ENCODE data around the gene LIME1. TPM values are rescaled to one million over a fixed set of nuclear protein-coding genes. Genes with fewer than 3 reads are reported as not detected.
A peak's percentile ranks its signal among the peaks of the same experiment; 100 is the strongest.

The LIME1 gene
- total RNA-seq, 1 donor from 2014 or later: 16.6 TPM

DNA sequence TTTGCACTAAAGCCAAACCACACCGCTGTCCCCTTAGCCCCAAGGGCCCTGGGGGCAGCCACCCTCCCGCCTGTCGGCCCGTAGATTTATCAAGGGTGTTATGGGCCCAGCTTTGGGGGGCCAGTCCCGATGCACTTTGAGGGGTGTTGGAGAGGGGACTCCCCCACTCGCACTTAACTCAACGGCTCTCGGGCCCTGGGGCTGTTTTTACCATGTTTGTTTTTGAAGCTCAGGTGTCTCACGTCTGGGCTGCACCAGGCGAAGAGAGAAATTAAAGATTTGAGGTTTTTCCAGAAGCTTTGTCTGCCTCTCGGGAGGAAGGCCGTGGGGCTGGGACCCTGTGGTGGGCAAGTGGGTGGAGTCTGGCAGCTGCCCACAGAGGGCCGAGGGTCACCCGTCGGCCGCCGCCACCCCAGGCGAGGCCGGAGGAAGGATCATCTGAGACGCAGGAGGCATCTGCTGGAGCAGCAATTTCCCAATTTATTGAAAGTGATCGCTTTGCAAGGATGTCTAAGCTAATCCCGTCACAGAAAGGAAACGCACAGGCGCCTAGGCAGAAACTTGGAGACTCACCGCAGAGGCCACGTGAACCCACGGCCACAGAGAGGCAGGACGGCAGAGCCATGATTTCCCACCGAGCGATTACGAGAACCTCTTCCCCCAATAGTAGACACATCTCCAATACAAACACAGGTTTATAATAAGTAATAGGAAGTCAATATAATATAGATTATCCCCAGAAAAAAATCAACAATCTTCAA is 6.9 kb downstream of the LIME1 start:
- Mint-ChIP-seq H3K27ac (ENCODE audit: unreplicated experiment) (peak overlapping the region; percentile 81), H3K36me3 (ENCODE audit: unreplicated experiment) (no peaks in the 10 kb centered on the region), H3K9me3 (ENCODE audit: unreplicated experiment) (peaks cover 9% of the 10 kb centered on the region), H3K27me3 (ENCODE audit: unreplicated experiment) (peaks cover 8% of the 10 kb centered on the region), H3K4me3 (ENCODE audit: unreplicated experiment) (peak overlapping the region; percentile 25), H3K4me1 (ENCODE audit: low read depth, unreplicated experiment) (peaks cover 2% of the 10 kb centered on the region)
- no peak for TF ChIP-seq CTCF (IDR thresholded peaks at IDR 0.05; ENCODE audit: partially characterized antibody, unreplicated experiment)
- DNase-seq: no peak

DNA sequence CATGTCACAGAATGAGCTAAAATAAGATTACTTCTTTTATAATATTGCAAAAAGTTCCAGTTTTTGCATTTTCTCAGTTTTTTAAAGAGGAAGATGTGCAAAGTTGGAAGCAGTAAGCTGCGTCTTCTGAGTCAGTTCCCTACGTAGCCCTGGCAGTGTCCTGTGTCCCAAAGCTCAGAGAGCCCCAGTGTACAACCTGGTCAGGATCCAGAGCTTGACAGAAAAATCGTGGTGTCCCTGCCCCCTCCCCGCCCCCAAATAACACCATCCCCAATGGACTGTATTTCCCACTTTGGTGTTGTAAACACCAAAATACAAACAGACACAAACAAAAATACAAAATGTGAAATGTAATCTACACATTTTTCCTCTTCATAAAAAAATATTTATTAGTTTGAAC is 7.7 kb downstream of the LIME1 start:
- Mint-ChIP-seq H3K36me3 (ENCODE audit: unreplicated experiment) (no peaks in the 10 kb centered on the region), H3K27me3 (ENCODE audit: unreplicated experiment) (peaks cover 13% of the 10 kb centered on the region), H3K9me3 (ENCODE audit: unreplicated experiment) (peaks cover 12% of the 10 kb centered on the region), H3K27ac (ENCODE audit: unreplicated experiment) (no peak overlapping the region), H3K4me3 (ENCODE audit: unreplicated experiment) (no peak overlapping the region), H3K4me1 (ENCODE audit: low read depth, unreplicated experiment) (peaks cover 2% of the 10 kb centered on the region)
- no peak for TF ChIP-seq CTCF (IDR thresholded peaks at IDR 0.05; ENCODE audit: partially characterized antibody, unreplicated experiment)
- no peak for DNase-seq

GRCh38 chr20:63744574-63745423 is 8.3 kb downstream of the LIME1 start:
- no peak overlapping the region for H3K4me3 Mint-ChIP-seq (ENCODE audit: unreplicated experiment)
- DNase-seq: no peak
- peaks cover 12% of the 10 kb centered on the region for H3K9me3 Mint-ChIP-seq (ENCODE audit: unreplicated experiment)
- H3K27ac Mint-ChIP-seq (ENCODE audit: unreplicated experiment): no peak overlapping the region
- TF ChIP-seq CTCF (IDR thresholded peaks at IDR 0.05; ENCODE audit: partially characterized antibody, unreplicated experiment): no peak
- H3K4me1 Mint-ChIP-seq (ENCODE audit: low read depth, unreplicated experiment): peaks cover 2% of the 10 kb centered on the region
- peaks cover 13% of the 10 kb centered on the region for H3K27me3 Mint-ChIP-seq (ENCODE audit: unreplicated experiment)
- H3K36me3 Mint-ChIP-seq (ENCODE audit: unreplicated experiment): no peaks in the 10 kb centered on the region

- DNase-seq: no peak
- Mint-ChIP-seq H3K4me1 (ENCODE audit: low read depth, unreplicated experiment) (peaks cover 2% of the 10 kb centered on the region), H3K36me3 (ENCODE audit: unreplicated experiment) (no peaks in the 10 kb centered on the region), H3K9me3 (ENCODE audit: unreplicated experiment) (peaks cover 12% of the 10 kb centered on the region), H3K4me3 (ENCODE audit: unreplicated experiment) (no peak overlapping the region), H3K27ac (ENCODE audit: unreplicated experiment) (peak overlapping the region; percentile 34), H3K27me3 (ENCODE audit: unreplicated experiment) (peaks cover 13% of the 10 kb centered on the region)
- TF ChIP-seq CTCF (IDR thresholded peaks at IDR 0.05; ENCODE audit: partially characterized antibody, unreplicated experiment): no peak
Measured at GRCh38 chr20:63745424-63745805, 9.0 kb downstream of the LIME1 start.
